Activated T-helper 2 cell treated with anti-CD3 and anti-CD28 coated beads, Interferon-gamma antibody, Interleukin-2, Interleukin-4, amounts not matched to agents 10 μg/mL and 5 μg/mL and 100 μg/mL, durations not matched to agents 14 hours and 24 hours and 36 hours (primary cell): ENCODE data around the gene LILRA2. TPM values are rescaled to one million over a fixed set of nuclear protein-coding genes. Genes with fewer than 3 reads are reported as not detected.
"Not testable (repeated sequence)": the region's sequence is repeated elsewhere in the genome, so short reads cannot be mapped to it uniquely, and the experiment has no call there.

Source experiments
- DNase-seq: peaks from one replicate; pipeline ENCODE4 v3.0.0; 2021; ENCODE audit warnings: low spot score
- H3K27ac Mint-ChIP-seq: one replicate; pipeline ENCODE4 v1.8.0; 2021; ENCODE audit warnings: mixed read lengths
- H3K27me3 Mint-ChIP-seq: one replicate; pipeline ENCODE4 v1.8.0; 2021; ENCODE audit warnings: low read depth, mixed read lengths
- H3K36me3 Mint-ChIP-seq: one replicate; pipeline ENCODE4 v1.8.0; 2021; ENCODE audit warnings: low read depth, mixed read lengths
- H3K4me1 Mint-ChIP-seq: one replicate; pipeline ENCODE4 v1.8.0; 2021; ENCODE audit warnings: low read depth, mixed read lengths
- H3K4me3 Mint-ChIP-seq: one replicate; pipeline ENCODE4 v1.8.0; 2021; ENCODE audit warnings: low read depth, mild to moderate bottlenecking, moderate library complexity, mixed read lengths
- H3K9me3 Mint-ChIP-seq: one replicate; pipeline ENCODE4 v1.8.0; 2021; ENCODE audit warnings: mixed read lengths
- intact Hi-C: fragments of 100-400 bp; cut with micrococcal nuclease; formaldehyde crosslinking; loops from one replicate; pipeline ENCODE4 v1.15.1; 2023
- total RNA-seq: library from RNA; stranded (reverse); gene quantifications from 2 replicates; pipeline ENCODE4 v1.2.3, GENCODE V29; 2022

Gene LILRA2
- total RNA-seq, 1 donor from 2014 or later, result not detected

DNA sequence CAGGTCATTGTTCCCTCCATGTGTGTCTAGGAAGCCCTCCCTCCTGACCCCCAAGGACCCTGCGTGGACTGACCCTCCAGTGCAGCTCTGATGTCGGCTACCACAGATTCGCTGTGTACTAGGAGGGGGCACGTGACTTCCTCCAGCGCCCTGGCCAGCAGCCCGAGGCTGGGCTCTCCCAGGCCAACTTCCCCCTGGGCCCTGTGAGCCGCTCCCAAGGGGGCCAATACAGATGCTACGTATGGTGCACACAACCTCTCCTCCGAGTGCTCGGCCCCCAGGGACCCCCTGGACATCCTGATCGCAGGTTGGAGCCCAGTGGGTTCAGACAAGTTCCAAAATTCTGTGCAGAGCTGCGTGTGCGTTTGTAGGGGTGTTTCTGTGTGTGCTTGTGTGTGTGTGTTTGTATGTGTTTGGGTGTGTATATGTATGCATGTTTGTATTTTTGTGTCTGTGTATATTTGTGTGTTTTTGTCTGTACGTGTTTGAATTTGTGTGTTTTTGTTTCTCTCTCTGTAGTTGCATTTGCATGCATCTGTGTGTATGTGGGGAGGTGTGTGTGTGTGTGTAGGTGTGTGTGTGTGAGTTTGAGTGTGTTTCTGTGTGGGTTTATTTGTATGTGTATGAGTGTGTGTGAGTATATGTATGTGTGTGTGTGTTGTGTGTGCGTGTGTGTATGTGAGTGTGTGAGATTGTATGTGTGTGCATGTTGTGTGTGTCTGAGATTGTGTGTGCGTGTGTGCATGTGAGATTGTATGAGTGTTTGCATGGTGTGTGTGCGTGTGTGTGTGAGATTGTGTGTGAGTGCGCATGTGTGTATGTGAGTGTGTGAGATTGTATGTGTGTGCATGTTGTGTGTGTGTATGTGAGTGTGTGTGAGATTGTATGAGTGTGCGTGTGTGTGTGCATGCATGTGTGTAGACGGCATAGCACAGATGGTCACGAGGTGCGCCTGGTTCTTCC lies 21.4 kb upstream of the LILRA2 start:
- Mint-ChIP-seq H3K27me3 (peaks cover 2% of the 10 kb centered on the region), H3K4me3 (no peak overlapping the region), H3K36me3 (no peaks in the 10 kb centered on the region), H3K27ac (no peak overlapping the region), H3K4me1 (peaks cover 4% of the 10 kb centered on the region), H3K9me3 (no peaks in the 10 kb centered on the region)
- intact Hi-C loops, result loop anchor here (10.0 kb wide), 1 partner anchor 67 kb away; no protein-coding TSS in a partner anchor
- no peak for DNase-seq

DNA sequence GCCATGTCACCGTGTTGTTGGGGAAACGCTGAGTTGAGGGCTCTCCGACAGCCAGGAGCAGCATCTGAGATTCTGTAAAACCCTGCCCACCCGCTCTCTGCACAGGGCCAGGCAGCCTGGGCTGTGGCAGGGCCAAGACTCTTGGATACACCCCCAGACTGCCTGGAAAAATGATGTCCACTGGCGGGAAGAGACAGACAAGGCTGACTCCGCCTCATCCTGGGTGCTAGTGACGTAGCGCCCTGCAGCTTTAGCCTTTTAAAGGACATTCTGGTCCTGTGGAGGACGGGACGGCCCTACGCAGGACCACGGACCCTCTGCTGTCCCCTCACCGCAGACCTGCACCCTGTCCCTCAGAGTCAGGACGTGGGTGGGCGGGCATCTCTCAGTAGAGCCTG lies 20.7 kb upstream of the LILRA2 start:
- Mint-ChIP-seq H3K27ac (no peak overlapping the region), H3K4me3 (no peak overlapping the region), H3K4me1 (peaks cover 4% of the 10 kb centered on the region), H3K9me3 (no peaks in the 10 kb centered on the region), H3K27me3 (peaks cover 2% of the 10 kb centered on the region), H3K36me3 (no peaks in the 10 kb centered on the region)
- intact Hi-C loops, result loop anchor here (10.0 kb wide), 1 partner anchor 68 kb away; no protein-coding TSS in a partner anchor
- DNase-seq, result no peak

DNA sequence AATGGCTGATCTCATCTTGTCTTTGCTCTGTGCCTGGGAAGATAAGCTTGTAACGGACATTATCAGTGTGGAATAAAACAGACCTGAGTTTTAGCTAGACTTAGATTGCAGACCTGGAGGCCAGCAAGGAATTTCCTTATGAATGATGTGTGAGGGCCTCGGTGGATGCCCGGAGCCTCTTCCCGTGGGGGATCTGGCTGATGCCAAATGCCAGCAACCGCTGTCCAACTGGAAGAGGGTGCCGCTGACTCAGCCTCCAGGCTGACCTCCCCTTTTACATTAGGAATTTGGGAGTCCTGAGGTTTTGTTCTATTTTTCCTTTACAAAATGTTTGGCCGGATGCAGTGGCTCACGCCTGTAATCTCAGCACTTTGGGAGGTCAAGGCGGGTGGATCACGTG lies 19.6 kb upstream of the LILRA2 start:
- no peak for DNase-seq
- Mint-ChIP-seq H3K27ac (no peak overlapping the region), H3K4me1 (peaks cover 4% of the 10 kb centered on the region), H3K36me3 (no peaks in the 10 kb centered on the region), H3K27me3 (peaks cover 8% of the 10 kb centered on the region), H3K4me3 (no peak overlapping the region), H3K9me3 (no peaks in the 10 kb centered on the region)
- intact Hi-C loops, result loop anchor here (10.0 kb wide), 1 partner anchor 69 kb away; no protein-coding TSS in a partner anchor

DNA sequence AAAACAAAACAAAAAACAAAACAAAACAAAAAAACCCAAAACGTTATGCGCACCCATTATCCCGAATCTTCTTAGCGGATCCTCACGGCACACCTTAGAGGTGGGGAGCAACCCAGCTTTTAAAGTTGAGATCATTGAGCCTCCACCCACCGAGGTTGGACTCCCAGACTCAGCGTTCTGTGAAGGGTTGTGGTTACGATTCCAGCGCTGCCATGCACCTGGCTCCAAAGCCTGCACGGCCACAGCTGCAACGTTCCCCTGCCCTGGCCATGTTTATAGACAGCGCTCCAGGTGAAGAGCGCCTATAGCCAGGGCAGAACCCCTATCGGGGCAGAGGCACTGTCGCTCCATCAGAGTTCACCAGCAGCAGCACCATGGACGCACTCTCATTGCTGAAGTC lies 18.7 kb upstream of the LILRA2 start:
- Mint-ChIP-seq H3K4me3 (no peak overlapping the region), H3K9me3 (no peaks in the 10 kb centered on the region), H3K36me3 (no peaks in the 10 kb centered on the region), H3K4me1 (peaks cover 4% of the 10 kb centered on the region), H3K27ac (no peak overlapping the region), H3K27me3 (peaks cover 8% of the 10 kb centered on the region)
- intact Hi-C loops, result loop anchor here (10.0 kb wide), 1 partner anchor 70 kb away; no protein-coding TSS in a partner anchor
- no peak for DNase-seq

DNA sequence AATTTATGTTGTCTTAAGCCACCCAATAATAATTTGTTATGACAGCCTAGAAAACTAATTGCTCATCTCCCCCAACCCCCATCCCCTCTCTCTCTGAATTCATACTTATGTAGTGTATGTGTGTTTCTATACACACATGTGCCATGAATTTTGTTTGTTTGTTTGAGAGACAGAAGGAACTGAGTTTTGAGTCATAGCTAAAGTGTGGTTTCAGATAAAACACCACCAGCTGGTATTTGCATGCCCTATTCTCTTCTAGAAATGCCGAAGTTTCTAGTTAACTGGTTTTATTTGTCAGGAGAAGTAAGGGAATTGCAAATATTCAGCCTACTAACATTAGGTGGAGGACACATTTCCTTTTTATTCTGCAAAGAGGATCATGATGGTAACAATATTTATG lies 17.4 kb upstream of the LILRA2 start:
- intact Hi-C loops, result loop anchor here (10.0 kb wide), 1 partner anchor 71 kb away; no protein-coding TSS in a partner anchor
- no peak for DNase-seq
- H3K4me1 Mint-ChIP-seq, result peaks cover 4% of the 10 kb centered on the region
- H3K27me3 Mint-ChIP-seq, result peaks cover 8% of the 10 kb centered on the region
- no peak overlapping the region for H3K27ac Mint-ChIP-seq
- H3K9me3 Mint-ChIP-seq, result no peaks in the 10 kb centered on the region
- no peak overlapping the region for H3K4me3 Mint-ChIP-seq
- H3K36me3 Mint-ChIP-seq, result no peaks in the 10 kb centered on the region

DNA sequence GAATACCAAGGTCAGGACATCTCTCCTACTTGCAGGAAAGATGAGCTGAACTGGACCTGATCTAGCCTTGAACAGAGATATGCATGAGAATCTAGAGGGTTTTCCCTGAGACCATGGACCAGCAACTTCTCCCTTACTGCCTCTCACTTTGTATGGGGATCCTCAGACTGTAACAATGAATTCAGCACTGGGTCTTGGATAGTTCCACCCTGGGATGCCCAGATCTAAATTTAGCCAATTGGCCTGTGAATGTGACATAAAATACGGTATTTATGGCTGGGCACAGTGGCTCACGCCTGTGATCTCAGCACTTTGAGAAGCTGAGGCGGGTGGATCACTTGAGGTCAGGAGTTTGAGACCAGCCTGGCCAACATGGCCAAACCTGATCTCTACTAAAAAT lies 15.3 kb upstream of the LILRA2 start:
- Mint-ChIP-seq H3K27me3 (peaks cover 6% of the 10 kb centered on the region), H3K27ac (no peak overlapping the region), H3K4me1 (no peaks in the 10 kb centered on the region), H3K9me3 (no peaks in the 10 kb centered on the region), H3K36me3 (no peaks in the 10 kb centered on the region), H3K4me3 (no peak overlapping the region)
- intact Hi-C loops, result loop anchor here (10.0 kb wide), 1 partner anchor 74 kb away; no protein-coding TSS in a partner anchor
- DNase-seq, result no peak

DNA sequence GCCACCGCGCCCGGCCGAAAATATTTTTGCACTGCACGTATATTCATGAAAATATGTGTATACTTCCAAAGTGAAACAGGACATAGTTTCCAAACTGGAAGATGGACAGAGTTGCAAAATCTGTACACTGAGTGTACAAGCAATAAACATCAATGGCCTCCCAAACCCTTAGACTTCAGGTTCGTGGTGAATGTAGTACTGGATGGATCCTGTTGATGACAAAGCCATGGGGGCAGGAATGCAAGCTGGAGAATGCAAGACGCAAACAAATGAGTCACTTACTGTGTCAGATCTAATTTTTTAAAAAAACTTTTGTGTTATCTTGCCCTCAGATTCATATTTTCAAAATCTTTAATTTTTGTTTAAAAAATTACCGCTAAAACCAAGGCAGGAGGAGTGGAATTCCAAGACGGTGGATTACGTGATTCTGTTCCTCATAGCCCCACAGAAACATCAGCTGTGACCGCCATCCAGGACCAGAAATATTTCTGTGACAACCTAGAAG lies 12.7 kb upstream of the LILRA2 start:
- no peak for DNase-seq
- H3K4me1 Mint-ChIP-seq, result no peaks in the 10 kb centered on the region
- H3K27me3 Mint-ChIP-seq, result peaks cover 6% of the 10 kb centered on the region
- intact Hi-C loops, result no loop called here
- H3K9me3 Mint-ChIP-seq, result no peaks in the 10 kb centered on the region
- no peak overlapping the region for H3K27ac Mint-ChIP-seq
- no peaks in the 10 kb centered on the region for H3K36me3 Mint-ChIP-seq
- no peak overlapping the region for H3K4me3 Mint-ChIP-seq

DNA sequence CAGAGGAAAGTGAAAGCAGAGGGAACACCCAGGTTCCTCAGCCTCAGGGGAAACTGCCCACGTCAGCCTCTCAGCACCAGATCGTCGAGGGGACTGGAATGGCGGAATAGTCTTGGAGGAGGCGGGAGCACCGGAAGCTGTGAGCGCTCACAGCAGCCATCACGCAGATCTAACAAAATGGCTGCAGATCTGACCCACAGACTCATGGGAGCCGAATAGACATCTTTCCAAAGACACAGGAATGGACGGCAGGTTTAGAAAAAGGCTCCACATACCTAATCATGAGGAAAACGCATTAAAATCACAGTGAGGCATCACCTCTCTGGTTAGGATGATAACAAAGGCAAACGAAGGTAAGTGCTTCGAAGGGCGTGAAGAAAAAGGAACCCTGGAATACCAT lies 11.8 kb upstream of the LILRA2 start:
- Mint-ChIP-seq H3K4me1 (no peaks in the 10 kb centered on the region), H3K4me3 (no peak overlapping the region), H3K9me3 (no peaks in the 10 kb centered on the region), H3K27me3 (peaks cover 7% of the 10 kb centered on the region), H3K36me3 (no peaks in the 10 kb centered on the region), H3K27ac (no peak overlapping the region)
- DNase-seq, result no peak
- intact Hi-C loops, result no loop called here

DNA sequence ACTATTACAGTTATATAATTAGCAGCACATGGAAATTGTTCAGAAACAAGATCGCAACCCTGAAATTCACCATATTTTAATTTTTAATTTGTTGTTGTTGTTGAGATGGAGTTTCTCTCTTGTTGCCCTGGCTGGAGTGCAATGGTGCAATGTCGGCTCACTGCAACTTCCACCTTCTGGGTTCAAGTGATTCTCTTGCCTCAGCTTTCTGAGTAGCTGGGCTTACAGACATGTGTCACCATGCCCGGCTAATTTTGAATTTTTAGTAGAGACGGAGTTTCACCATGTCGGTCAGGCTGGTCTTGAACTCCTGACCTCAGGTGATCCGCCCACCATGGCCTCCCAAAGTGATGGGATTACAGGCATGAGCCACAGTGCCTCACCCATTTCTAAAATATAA lies 10.4 kb upstream of the LILRA2 start:
- H3K27ac Mint-ChIP-seq, DNase-seq, H3K27me3 Mint-ChIP-seq, H3K4me3 Mint-ChIP-seq, intact Hi-C loops, H3K9me3 Mint-ChIP-seq, H3K4me1 Mint-ChIP-seq, H3K36me3 Mint-ChIP-seq: not testable (repeated sequence)

DNA sequence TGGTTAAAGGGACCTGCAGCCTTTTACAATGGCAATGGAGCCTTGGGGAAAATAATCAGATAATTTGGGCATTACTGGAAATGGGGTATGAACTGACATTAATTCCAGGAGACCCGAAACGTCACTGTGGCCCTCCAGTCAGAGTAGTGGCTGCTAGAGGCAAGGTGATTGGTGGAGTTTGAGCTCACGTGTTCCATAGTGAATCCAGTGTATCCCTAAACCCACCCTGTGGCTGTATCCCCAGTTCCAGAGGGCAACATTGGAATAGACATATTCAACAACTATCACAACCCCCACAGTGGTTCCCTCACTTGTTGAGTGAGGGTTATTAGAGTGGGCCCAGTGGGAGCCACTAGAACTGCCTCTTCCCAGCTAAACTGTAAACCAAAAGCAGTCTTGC lies 3.3 kb upstream of the LILRA2 start:
- intact Hi-C loops, result loop anchor here (5.0 kb wide), 1 partner anchor 183 kb away; no protein-coding TSS in a partner anchor
- no peak for DNase-seq
- Mint-ChIP-seq H3K27ac (no peak overlapping the region), H3K9me3 (no peaks in the 10 kb centered on the region), H3K4me3 (no peak overlapping the region), H3K4me1 (peaks cover 21% of the 10 kb centered on the region), H3K27me3 (peaks cover 14% of the 10 kb centered on the region), H3K36me3 (no peaks in the 10 kb centered on the region)

DNA sequence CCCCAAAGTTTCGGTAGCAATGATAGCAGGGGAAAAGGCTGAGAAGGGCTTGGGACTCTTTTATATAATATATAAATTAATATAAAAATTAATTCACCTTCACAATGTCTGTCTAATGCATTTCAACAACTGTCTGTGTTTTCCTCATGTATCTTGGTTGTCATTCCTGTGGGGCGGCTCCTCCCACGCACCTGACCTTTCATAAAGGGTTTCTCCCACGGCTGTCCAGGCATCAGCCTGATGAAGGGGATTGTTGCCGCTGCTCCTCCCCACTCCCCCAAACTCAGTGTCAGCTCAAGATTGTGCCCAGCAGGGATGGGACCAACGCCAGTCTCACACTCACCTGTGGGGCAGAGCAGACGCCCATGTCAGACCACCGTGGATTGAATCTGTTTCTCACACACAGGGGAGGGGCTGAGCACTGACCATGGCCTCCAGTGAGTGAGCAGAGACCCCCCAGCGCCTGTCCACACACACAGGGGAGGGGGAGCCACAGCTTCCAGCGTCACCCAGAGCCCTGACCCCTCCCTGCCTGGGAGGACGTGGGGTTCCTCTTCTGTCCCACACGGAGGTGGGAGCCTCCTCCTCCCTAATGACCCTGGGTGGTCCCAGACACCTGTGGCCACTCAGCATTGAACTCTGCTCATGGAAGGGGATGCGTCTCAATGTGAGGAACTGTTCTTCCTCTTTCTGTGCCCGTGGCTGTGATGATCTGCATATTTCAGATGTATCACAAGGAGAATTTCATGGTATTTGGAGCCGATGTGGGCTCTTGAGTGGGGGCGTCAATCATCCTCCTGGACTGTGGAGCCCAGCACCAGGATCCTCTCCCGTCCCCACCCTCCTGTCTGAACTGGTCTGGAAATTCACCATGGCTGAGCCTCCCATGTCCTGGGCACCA lies 1.6 kb upstream of the LILRA2 start:
- H3K27ac Mint-ChIP-seq, H3K4me3 Mint-ChIP-seq, DNase-seq, H3K36me3 Mint-ChIP-seq, H3K9me3 Mint-ChIP-seq: not testable (repeated sequence)
- intact Hi-C loops, result loop anchor here (5.0 kb wide), 1 partner anchor 185 kb away; no protein-coding TSS in a partner anchor
- peaks cover 12% of the 10 kb centered on the region for H3K27me3 Mint-ChIP-seq
- peaks cover 21% of the 10 kb centered on the region for H3K4me1 Mint-ChIP-seq

DNA sequence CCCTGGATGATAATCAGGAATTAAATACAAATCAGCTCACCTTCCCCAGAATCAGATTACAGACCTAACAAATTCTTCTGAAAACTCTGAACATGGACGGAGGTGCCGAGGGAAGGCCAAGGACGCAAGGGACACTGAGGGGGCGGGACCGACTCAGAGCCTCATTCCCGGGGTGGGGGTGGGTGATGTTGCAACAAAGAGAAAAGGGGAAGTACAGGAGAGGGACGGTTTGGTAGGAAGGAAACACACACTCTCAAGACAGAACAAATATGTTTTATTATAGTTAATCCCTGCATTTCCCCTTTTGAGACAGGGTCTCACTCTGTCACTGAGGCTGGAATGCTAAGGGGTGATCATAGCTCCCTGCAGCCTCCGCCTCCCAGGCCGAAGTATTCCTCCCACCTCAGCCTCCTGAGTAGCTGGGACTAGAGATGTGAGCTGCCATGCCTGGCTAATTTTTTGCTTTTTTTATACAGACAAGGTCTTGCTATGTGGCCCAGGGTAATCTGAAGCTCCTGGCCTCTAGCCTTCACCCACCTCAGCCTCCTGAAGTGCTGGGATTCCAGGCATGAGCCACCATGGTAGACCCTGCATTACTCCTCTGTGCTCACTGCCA lies 786 bp upstream of the LILRA2 start:
- Mint-ChIP-seq H3K4me1 (peaks cover 18% of the 10 kb centered on the region), H3K4me3 (no peak overlapping the region), H3K27me3 (peaks cover 8% of the 10 kb centered on the region), H3K36me3 (no peaks in the 10 kb centered on the region), H3K9me3 (no peaks in the 10 kb centered on the region), H3K27ac (no peak overlapping the region)
- no peak for DNase-seq
- intact Hi-C loops, result loop anchor here (5.0 kb wide), 1 partner anchor 186 kb away; no protein-coding TSS in a partner anchor
